CD4-positive, CD25-positive, alpha-beta regulatory T cell (primary cell): Measurements from ENCODE around the gene FHIT. TPM values are rescaled to one million over a fixed set of nuclear protein-coding genes. Genes with fewer than 3 reads are reported as not detected.

ENCODE experiments used
- ATAC-seq, 2 donors: fragments of 150-1000 bp; cut with Tn5 transposase; one replicate each; pipeline ENCODE4 v1.10.0; 2021; ENCODE audit warnings: low read depth in 2 of 2, moderate number of reproducible peaks in 2 of 2, moderate library complexity in 1 of 2
- DNase-seq, 3 donors: peaks; one replicate each; pipeline versions ENCODE4 v3.0.0 to v3.0.0-alpha.2; 2012 to 2022; ENCODE audit warnings: mixed read lengths in 1 of 3
- H3K27ac ChIP-seq: one replicate; pipeline ENCODE4 v1.7.0; 2013; ENCODE audit warnings: mild to moderate bottlenecking, low read length; ENCODE audit not compliant: insufficient read depth, poor library complexity, severe bottlenecking
- H3K27me3 ChIP-seq: one replicate; pipeline ENCODE4 v1.7.0; 2013; ENCODE audit warnings: low read length; ENCODE audit not compliant: control insufficient read depth, insufficient read depth
- H3K36me3 ChIP-seq: one replicate; pipeline ENCODE4 v1.7.0; 2013; ENCODE audit warnings: mild to moderate bottlenecking, low read length, moderate library complexity; ENCODE audit not compliant: control insufficient read depth, insufficient read depth
- H3K4me1 ChIP-seq: 2 replicates; pipeline ENCODE4 v1.7.0; 2013; ENCODE audit warnings: mild to moderate bottlenecking, low read length; ENCODE audit not compliant: insufficient read depth, control insufficient read depth, poor library complexity, severe bottlenecking
- H3K4me3 ChIP-seq: one replicate; pipeline ENCODE4 v1.7.0; 2013; ENCODE audit warnings: low read depth, mild to moderate bottlenecking, low read length, moderate library complexity
- H3K9me3 ChIP-seq, 2 experiments: 1 replicate in 1 of 2; 2 replicates in 1 of 2; pipeline ENCODE4 v1.7.0; 2013; ENCODE audit warnings: low read length in 2 of 2, mild to moderate bottlenecking in 1 of 2, moderate library complexity in 1 of 2; ENCODE audit not compliant: control insufficient read depth in 2 of 2
- H3K27ac Mint-ChIP-seq, 3 donors: one replicate each; pipeline ENCODE4 v1.8.0; 2020 to 2022; ENCODE audit warnings: mild to moderate bottlenecking in 3 of 3, mixed read lengths in 3 of 3, moderate library complexity in 2 of 3
- H3K27me3 Mint-ChIP-seq: one replicate; pipeline ENCODE4 v1.8.0; 2022; ENCODE audit warnings: mild to moderate bottlenecking, mixed read lengths
- H3K36me3 Mint-ChIP-seq: one replicate; pipeline ENCODE4 v1.8.0; 2020; ENCODE audit warnings: mixed read lengths
- H3K4me1 Mint-ChIP-seq, 4 donors: one replicate each; pipeline ENCODE4 v1.8.0; 2020 to 2022; ENCODE audit warnings: mixed read lengths in 4 of 4, mild to moderate bottlenecking in 1 of 4
- H3K4me3 Mint-ChIP-seq, 4 donors: one replicate each; pipeline ENCODE4 v1.8.0; 2020 to 2022; ENCODE audit warnings: mild to moderate bottlenecking in 4 of 4, mixed read lengths in 4 of 4, moderate library complexity in 3 of 4
- H3K9me3 Mint-ChIP-seq, 7 donors: one replicate each; pipeline ENCODE4 v1.8.0; 2020 to 2022; ENCODE audit warnings: mixed read lengths in 7 of 7, mild to moderate bottlenecking in 3 of 7, moderate library complexity in 2 of 7
- polyA plus RNA-seq, 4 donors: library from polyadenylated mRNA; unstranded; fragments of 300-500 nt; fragmentation: Illumina TruSeq; gene quantifications; one replicate each; pipeline ENCODE4 v1.2.3, GENCODE V29; 2021
- total RNA-seq: library from RNA; stranded (reverse); gene quantifications from one replicate; pipeline ENCODE4 v1.2.3, GENCODE V29; 2022

The FHIT gene
- total and polyA plus RNA-seq, 5 donors from 2014 or later: 7.8 to 120 (median 14.4) TPM

- H3K27ac ChIP-seq: no peak overlapping the region
- no peak overlapping the region for H3K4me3 Mint-ChIP-seq
- H3K36me3 Mint-ChIP-seq: no peaks in the 10 kb centered on the region
- DNase-seq: no peak
- H3K9me3 ChIP-seq: no peaks in the 10 kb centered on the region
- no peak overlapping the region for H3K4me3 ChIP-seq
- H3K27me3 Mint-ChIP-seq: no peaks in the 10 kb centered on the region
- no peaks in the 10 kb centered on the region for H3K9me3 Mint-ChIP-seq
- no peaks in the 10 kb centered on the region for H3K4me1 ChIP-seq
- no peak overlapping the region for H3K27ac Mint-ChIP-seq
- H3K36me3 ChIP-seq: no peaks in the 10 kb centered on the region
- H3K4me1 Mint-ChIP-seq: no peaks in the 10 kb centered on the region
- H3K27me3 ChIP-seq: no peaks in the 10 kb centered on the region
- ATAC-seq: no peak
Observed at GRCh38 chr3:61138401-61138800, 112.9 kb downstream of the FHIT start.

DNA sequence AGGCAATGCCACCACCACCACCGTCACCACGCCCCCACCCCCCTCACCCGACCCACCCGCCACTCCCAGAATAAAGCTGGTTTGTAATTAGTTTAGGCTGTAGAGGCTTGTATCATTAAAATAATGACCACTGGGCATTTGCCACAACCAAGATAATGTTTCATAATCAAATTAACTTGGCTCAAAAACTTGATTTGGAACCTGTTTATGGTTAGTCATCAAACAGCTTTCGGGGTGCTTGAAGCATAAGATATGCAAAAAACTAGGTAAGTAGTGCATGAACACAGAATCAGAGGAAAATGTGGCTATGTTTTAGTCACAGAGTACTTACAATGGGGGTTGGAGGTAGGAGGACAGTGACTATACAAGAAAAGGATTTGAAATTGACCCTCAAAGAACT is 115.1 kb downstream of the FHIT start:
- Mint-ChIP-seq H3K27ac (no peak overlapping the region), H3K27me3 (no peaks in the 10 kb centered on the region), H3K4me3 (no peak overlapping the region), H3K36me3 (no peaks in the 10 kb centered on the region), H3K9me3 (no peaks in the 10 kb centered on the region), H3K4me1 (no peaks in the 10 kb centered on the region)
- Histone ChIP-seq H3K27me3 (no peaks in the 10 kb centered on the region), H3K4me1 (no peaks in the 10 kb centered on the region), H3K36me3 (no peaks in the 10 kb centered on the region), H3K9me3 (no peaks in the 10 kb centered on the region), H3K4me3 (no peak overlapping the region), H3K27ac (no peak overlapping the region)
- DNase-seq (no peak), ATAC-seq (no peak)

GRCh38 chr3:61134532-61134931 is 116.7 kb downstream of the FHIT start:
- no peaks in the 10 kb centered on the region for H3K9me3 ChIP-seq
- no peaks in the 10 kb centered on the region for H3K27me3 Mint-ChIP-seq
- H3K36me3 ChIP-seq: no peaks in the 10 kb centered on the region
- no peak overlapping the region for H3K27ac Mint-ChIP-seq
- no peaks in the 10 kb centered on the region for H3K27me3 ChIP-seq
- no peak overlapping the region for H3K4me3 Mint-ChIP-seq
- H3K9me3 Mint-ChIP-seq: no peaks in the 10 kb centered on the region
- ATAC-seq (no peak), DNase-seq (no peak)
- H3K27ac ChIP-seq: no peak overlapping the region
- H3K36me3 Mint-ChIP-seq: no peaks in the 10 kb centered on the region
- no peak overlapping the region for H3K4me3 ChIP-seq
- no peaks in the 10 kb centered on the region for H3K4me1 ChIP-seq
- no peaks in the 10 kb centered on the region for H3K4me1 Mint-ChIP-seq

GRCh38 chr3:61132062-61132461 is 119.2 kb downstream of the FHIT start:
- no peak for ATAC-seq
- H3K27ac ChIP-seq: no peak overlapping the region
- no peaks in the 10 kb centered on the region for H3K27me3 ChIP-seq
- Mint-ChIP-seq H3K4me3 (no peak overlapping the region), H3K27ac (no peak overlapping the region), H3K27me3 (no peaks in the 10 kb centered on the region), H3K9me3 (peaks cover 0 to 5% (median 0%) of the 10 kb centered on the region in 7 donors), H3K36me3 (no peaks in the 10 kb centered on the region), H3K4me1 (no peaks in the 10 kb centered on the region)
- no peak overlapping the region for H3K4me3 ChIP-seq
- H3K9me3 ChIP-seq: no peaks in the 10 kb centered on the region
- no peaks in the 10 kb centered on the region for H3K36me3 ChIP-seq
- H3K4me1 ChIP-seq: no peaks in the 10 kb centered on the region
- DNase-seq: no peak

GRCh38 chr3:61118830-61119229 is 132.4 kb downstream of the FHIT start:
- Histone ChIP-seq H3K4me3 (no peak overlapping the region), H3K27me3 (no peaks in the 10 kb centered on the region), H3K27ac (no peak overlapping the region), H3K4me1 (no peaks in the 10 kb centered on the region), H3K9me3 (no peaks in the 10 kb centered on the region), H3K36me3 (no peaks in the 10 kb centered on the region)
- DNase-seq: no peak
- no peak for ATAC-seq
- Mint-ChIP-seq H3K27ac (no peak overlapping the region), H3K4me1 (no peaks in the 10 kb centered on the region), H3K9me3 (peaks cover 0 to 15% (median 3%) of the 10 kb centered on the region in 7 donors), H3K4me3 (no peak overlapping the region), H3K27me3 (no peaks in the 10 kb centered on the region), H3K36me3 (peaks cover 9% of the 10 kb centered on the region)

GRCh38 chr3:61117045-61117898 is 134.0 kb downstream of the FHIT start:
- Histone ChIP-seq H3K9me3 (no peaks in the 10 kb centered on the region), H3K4me1 (no peaks in the 10 kb centered on the region), H3K27me3 (no peaks in the 10 kb centered on the region), H3K27ac (no peak overlapping the region), H3K36me3 (no peaks in the 10 kb centered on the region), H3K4me3 (no peak overlapping the region)
- peaks cover 4% of the 10 kb centered on the region for H3K36me3 Mint-ChIP-seq
- no peak for ATAC-seq
- H3K4me3 Mint-ChIP-seq: no peak overlapping the region
- no peak overlapping the region for H3K27ac Mint-ChIP-seq
- peaks cover 0 to 12% (median 2%) of the 10 kb centered on the region in 7 donors for H3K9me3 Mint-ChIP-seq
- H3K4me1 Mint-ChIP-seq: peaks cover 0 to 2% (median 0%) of the 10 kb centered on the region in 4 donors
- DNase-seq: no peak
- no peaks in the 10 kb centered on the region for H3K27me3 Mint-ChIP-seq

DNA sequence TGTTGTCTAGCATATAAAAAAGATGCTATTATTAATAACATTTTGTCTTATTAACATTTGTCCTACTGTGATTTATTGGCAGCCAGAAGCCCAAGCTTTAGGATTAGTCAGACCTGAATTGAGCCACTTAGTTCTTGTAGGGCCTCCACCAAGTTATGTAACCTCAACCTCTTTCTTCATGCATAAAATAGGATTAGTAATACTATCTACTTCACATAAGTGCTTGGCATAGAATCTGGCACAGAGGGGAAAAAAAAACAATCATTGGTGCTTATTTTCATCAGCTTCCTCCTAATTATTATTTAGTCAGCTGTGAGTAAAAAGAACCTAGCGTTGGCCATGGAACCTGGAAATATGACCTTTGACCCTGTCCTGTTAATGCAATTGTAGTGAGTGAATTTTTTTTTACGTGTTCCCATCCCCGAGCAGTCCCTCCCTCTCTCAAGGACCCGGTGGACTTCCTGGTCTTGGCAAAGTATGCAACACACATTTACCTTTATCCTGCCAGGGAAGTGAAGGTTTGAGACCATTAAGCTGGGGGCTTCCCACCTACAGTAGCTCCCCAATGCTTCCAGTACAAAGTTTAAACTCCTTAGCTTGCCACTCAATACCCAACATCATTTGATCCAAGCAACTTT is 136.8 kb downstream of the FHIT start:
- H3K27me3 Mint-ChIP-seq: no peaks in the 10 kb centered on the region
- no peak for ATAC-seq
- no peak overlapping the region for H3K4me3 Mint-ChIP-seq

More for the DNA sequence above, 136.8 kb downstream of the FHIT start:
- Histone ChIP-seq H3K36me3 (no peaks in the 10 kb centered on the region), H3K27ac (no peak overlapping the region), H3K4me3 (no peak overlapping the region), H3K4me1 (no peaks in the 10 kb centered on the region), H3K27me3 (no peaks in the 10 kb centered on the region), H3K9me3 (no peaks in the 10 kb centered on the region)
- DNase-seq: no peak
- H3K36me3 Mint-ChIP-seq: no peaks in the 10 kb centered on the region
- H3K27ac Mint-ChIP-seq: peak overlapping the region in 1 of 3 donors; percentile 8
- peaks cover 0 to 11% (median 3%) of the 10 kb centered on the region in 4 donors for H3K4me1 Mint-ChIP-seq
- peaks cover 0 to 4% (median 0%) of the 10 kb centered on the region in 7 donors for H3K9me3 Mint-ChIP-seq
